ENCODE measurements around the gene HTD2. TPM values are rescaled to one million over a fixed set of nuclear protein-coding genes. Genes with fewer than 3 reads are reported as not detected.
"Not testable (repeated sequence)": the region's sequence is repeated elsewhere in the genome, so short reads cannot be mapped to it uniquely, and the experiment has no call there.

The HTD2 gene
- total RNA-seq, 4 donors from 2014 or later = 10.6 to 15.1 (median 13.7) TPM

DNA sequence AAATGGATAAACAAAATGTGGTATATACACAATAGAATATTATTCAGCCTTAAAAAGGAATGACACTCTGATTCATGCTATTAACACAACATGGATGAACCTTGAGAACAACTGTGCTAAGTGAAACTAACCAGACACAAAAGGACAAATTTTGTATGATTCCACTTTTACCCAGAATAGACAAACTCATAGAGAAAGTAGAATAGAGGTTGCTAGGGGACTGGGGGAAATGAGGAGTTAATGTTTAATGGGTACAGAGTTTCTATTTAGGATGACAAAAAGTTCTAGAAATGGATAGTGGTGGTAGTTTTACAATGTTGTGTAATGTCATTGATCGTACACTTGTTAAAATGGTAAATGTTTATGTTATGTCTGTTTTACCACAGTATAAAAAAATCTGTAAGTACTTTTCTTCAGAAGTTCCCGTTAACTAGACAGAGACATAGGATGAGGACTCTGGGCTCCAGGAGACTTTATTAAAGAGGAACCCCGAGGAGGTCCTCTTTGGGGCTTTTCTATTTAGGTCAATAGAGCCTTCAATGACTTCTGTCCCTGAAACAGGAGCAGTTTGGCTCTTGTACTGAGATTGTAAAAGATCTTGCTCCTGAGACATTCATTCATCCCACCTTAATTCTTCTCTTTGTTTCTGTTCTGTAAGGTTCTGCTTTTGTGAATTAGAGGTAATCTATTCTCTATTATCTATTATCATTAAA, 44.2 kb upstream of the HTD2 start:
- TF ChIP-seq CTCF (IDR thresholded peaks at IDR 0.05) (no peak), POLR2A (IDR thresholded peaks at IDR 0.05) (no peak), EP300 (IDR thresholded peaks at IDR 0.05) (no peak)
- no peak for DNase-seq (ENCODE audit: low spot score in 2 of 2)
- Histone ChIP-seq H3K27ac (no peak overlapping the region), H3K27me3 (no peaks in the 10 kb centered on the region), H3K4me1 (no peaks in the 10 kb centered on the region), H3K4me3 (no peak overlapping the region), H3K36me3 (peaks cover 0 to 40% (median 0%) of the 10 kb centered on the region in 3 donors), H3K9me3 (no peaks in the 10 kb centered on the region)
- 80 to 86% methylated on average over 3 of the region's 3 CpGs for WGBS, 2 donors

DNA sequence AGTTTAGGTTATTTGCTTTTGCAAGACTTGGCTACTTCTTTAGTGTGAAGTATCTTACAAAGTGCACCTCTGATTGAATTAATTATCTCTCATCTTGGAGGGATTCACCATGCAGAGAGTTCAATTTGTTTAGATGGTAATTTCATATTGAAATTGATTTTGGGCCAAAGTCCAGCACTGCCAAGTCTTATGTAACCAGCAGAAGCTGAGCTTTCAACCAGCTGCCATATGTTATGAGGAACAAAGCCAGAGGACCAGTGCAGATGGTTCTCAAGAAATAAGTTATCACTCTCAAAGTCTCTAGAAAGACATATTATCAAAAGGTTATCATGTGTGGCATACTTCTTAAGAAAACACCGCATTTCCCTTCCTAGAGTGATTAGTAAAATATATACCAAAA, 39.7 kb upstream of the HTD2 start:
- TF ChIP-seq EP300 (IDR thresholded peaks at IDR 0.05) (no peak), POLR2A (IDR thresholded peaks at IDR 0.05) (no peak), CTCF (IDR thresholded peaks at IDR 0.05) (no peak)
- H3K9me3 ChIP-seq = no peaks in the 10 kb centered on the region
- H3K36me3 ChIP-seq = peaks cover 0 to 39% (median 0%) of the 10 kb centered on the region in 3 donors
- 78 to 88% methylated on average over 1 of the region's 1 CpG for whole genome bisulfite sequencing, 2 donors
- no peak overlapping the region for H3K4me3 ChIP-seq
- DNase-seq (ENCODE audit: low spot score in 2 of 2) = no peak
- H3K4me1 ChIP-seq = no peaks in the 10 kb centered on the region
- H3K27me3 ChIP-seq = no peaks in the 10 kb centered on the region
- H3K27ac ChIP-seq = no peak overlapping the region

GRCh38 chr3:58267543-58267942, 38.8 kb upstream of the HTD2 start:
- H3K4me1 ChIP-seq; H3K9me3 ChIP-seq; H3K27me3 ChIP-seq; DNase-seq (ENCODE audit: low spot score in 2 of 2); H3K27ac ChIP-seq; H3K4me3 ChIP-seq: not testable (repeated sequence)
- 89 to 100% methylated on average over 1 of the region's 1 CpG for WGBS, 2 donors
- peaks cover 0 to 39% (median 0%) of the 10 kb centered on the region in 3 donors for H3K36me3 ChIP-seq

DNA sequence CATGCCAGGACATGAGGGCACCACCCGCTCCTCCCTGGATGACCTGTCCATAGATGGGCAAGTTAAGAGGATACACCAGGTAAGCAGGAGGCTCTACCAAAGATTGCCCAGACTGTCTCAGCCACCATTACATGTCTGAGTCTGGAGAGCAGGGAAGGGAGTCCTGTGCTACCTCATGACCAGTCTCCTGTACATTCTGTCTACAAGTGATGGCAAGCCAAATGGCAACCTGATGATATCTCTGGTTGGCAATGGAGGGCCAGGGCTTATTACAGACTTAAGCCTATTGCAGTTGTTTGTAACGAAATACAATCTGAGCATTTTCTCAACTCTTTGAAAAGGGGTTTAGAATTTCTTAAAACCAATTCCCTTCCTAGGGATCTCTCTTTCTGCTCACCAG, 37.0 kb upstream of the HTD2 start:
- no peak overlapping the region for H3K27ac ChIP-seq
- WGBS, 2 donors = 91 to 94% methylated on average over 2 of the region's 2 CpGs
- peaks cover 0 to 50% (median 0%) of the 10 kb centered on the region in 3 donors for H3K36me3 ChIP-seq
- no peaks in the 10 kb centered on the region for H3K9me3 ChIP-seq
- H3K4me3 ChIP-seq = no peak overlapping the region
- H3K27me3 ChIP-seq = no peaks in the 10 kb centered on the region
- TF ChIP-seq POLR2A (IDR thresholded peaks at IDR 0.05) (no peak), CTCF (IDR thresholded peaks at IDR 0.05) (no peak), EP300 (IDR thresholded peaks at IDR 0.05) (no peak)
- no peak for DNase-seq (ENCODE audit: low spot score in 2 of 2)
- H3K4me1 ChIP-seq = peaks cover 0 to 9% (median 4%) of the 10 kb centered on the region in 4 donors

DNA sequence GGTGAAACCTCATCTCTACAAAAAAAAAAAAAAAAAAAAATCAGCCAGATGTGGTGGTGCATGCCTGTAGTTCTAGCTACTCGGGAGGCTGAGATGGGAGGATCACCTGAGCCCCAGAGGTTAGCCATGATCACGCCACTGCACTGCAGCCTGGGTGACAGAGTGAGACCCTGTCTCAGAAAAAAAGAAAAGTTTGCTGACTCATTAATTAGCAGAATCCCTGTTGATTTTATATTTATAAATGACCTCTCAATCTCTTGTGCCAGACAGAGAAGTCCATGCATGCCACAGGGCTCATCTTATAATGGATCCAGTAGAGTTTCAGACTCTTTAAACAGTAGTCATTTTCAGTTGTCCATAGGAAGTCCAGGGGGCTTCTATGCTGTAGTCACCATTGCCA, 35.8 kb upstream of the HTD2 start:
- Histone ChIP-seq H3K27me3 (no peaks in the 10 kb centered on the region), H3K36me3 (peaks cover 0 to 61% (median 0%) of the 10 kb centered on the region in 3 donors), H3K4me1 (peaks cover 0 to 9% (median 4%) of the 10 kb centered on the region in 4 donors), H3K27ac (no peak overlapping the region), H3K4me3 (no peak overlapping the region), H3K9me3 (no peaks in the 10 kb centered on the region)
- TF ChIP-seq POLR2A (IDR thresholded peaks at IDR 0.05) (no peak), CTCF (IDR thresholded peaks at IDR 0.05) (no peak), EP300 (IDR thresholded peaks at IDR 0.05) (no peak)
- WGBS, 2 donors = 95 to 98% methylated on average over 2 of the region's 2 CpGs
- no peak for DNase-seq (ENCODE audit: low spot score in 2 of 2)
